SK-N-SH treated with all-trans-retinoic acid at 6 μM for 48 hours (cell line): ENCODE results near the gene PLEKHB1.

Experiments used
- ARNTL ChIP-seq: fragments of 450-650 bp; formaldehyde crosslinking; IDR thresholded peaks from 2 replicates; pipeline ENCODE4 v1.5.0; 2020; ENCODE audit warnings: low read depth, mild to moderate bottlenecking, moderate library complexity, borderline replicate concordance
- CSDC2 ChIP-seq: fragments of 250-450 bp; sonication (Bioruptor Pico); IDR thresholded peaks from 2 replicates; pipeline ENCODE4 v1.5.0; 2020; ENCODE audit warnings: mild to moderate bottlenecking, moderate library complexity
- GLIS3 ChIP-seq: fragments of 250-450 bp; sonication (Bioruptor Pico); IDR thresholded peaks from 2 replicates; pipeline ENCODE4 v1.5.0; 2020; ENCODE audit warnings: mild to moderate bottlenecking, moderate library complexity
- RARB ChIP-seq: fragments of 250-450 bp; sonication (Bioruptor Pico); IDR thresholded peaks from 2 replicates; pipeline ENCODE4 v1.8.0; 2021; ENCODE audit warnings: mild to moderate bottlenecking, moderate library complexity
- SNAI2 ChIP-seq: fragments of 250-450 bp; sonication (Bioruptor Pico); IDR thresholded peaks from 2 replicates; pipeline ENCODE4 v1.5.0; 2020; ENCODE audit warnings: mild to moderate bottlenecking, moderate library complexity
- TCF4 ChIP-seq: fragments of 250-450 bp; sonication (Bioruptor Pico); IDR thresholded peaks from 2 replicates; pipeline ENCODE4 v1.8.0; 2021; ENCODE audit warnings: mild to moderate bottlenecking, moderate library complexity, borderline replicate concordance
- TSHZ2 ChIP-seq: fragments of 250-450 bp; sonication (Bioruptor Pico); IDR thresholded peaks from 2 replicates; pipeline ENCODE4 v1.5.0; 2020; ENCODE audit warnings: mild to moderate bottlenecking, moderate library complexity
- ZFP30 ChIP-seq: fragments of 450-650 bp; formaldehyde crosslinking; IDR thresholded peaks from 2 replicates; pipeline ENCODE4 v1.5.0; 2022; ENCODE audit warnings: mild to moderate bottlenecking, moderate library complexity
- ZNF70 ChIP-seq: fragments of 450-650 bp; formaldehyde crosslinking; IDR thresholded peaks from 2 replicates; pipeline ENCODE4 v1.5.0; 2020; ENCODE audit warnings: mild to moderate bottlenecking, moderate library complexity

GRCh38 chr11:73629907-73630306, 16.5 kb upstream of the PLEKHB1 start:
- TF ChIP-seq ARNTL (no peak), TSHZ2 (CRISPR knock-in tag) (no peak), ZNF70 (CRISPR knock-in tag) (no peak), ZFP30 (CRISPR knock-in tag) (no peak), RARB (CRISPR knock-in tag) (no peak), GLIS3 (no peak), CSDC2 (CRISPR knock-in tag) (no peak), TCF4 (CRISPR knock-in tag) (no peak), SNAI2 (CRISPR knock-in tag) (no peak)
